NCI-H1105 (cell line): Measurements from ENCODE around the gene SPOP.

Experiments used
- DNase-seq: peaks from one replicate; lab custom pipeline; 2025; lab: John Stamatoyannopoulos, UW

Gene SPOP

DNA sequence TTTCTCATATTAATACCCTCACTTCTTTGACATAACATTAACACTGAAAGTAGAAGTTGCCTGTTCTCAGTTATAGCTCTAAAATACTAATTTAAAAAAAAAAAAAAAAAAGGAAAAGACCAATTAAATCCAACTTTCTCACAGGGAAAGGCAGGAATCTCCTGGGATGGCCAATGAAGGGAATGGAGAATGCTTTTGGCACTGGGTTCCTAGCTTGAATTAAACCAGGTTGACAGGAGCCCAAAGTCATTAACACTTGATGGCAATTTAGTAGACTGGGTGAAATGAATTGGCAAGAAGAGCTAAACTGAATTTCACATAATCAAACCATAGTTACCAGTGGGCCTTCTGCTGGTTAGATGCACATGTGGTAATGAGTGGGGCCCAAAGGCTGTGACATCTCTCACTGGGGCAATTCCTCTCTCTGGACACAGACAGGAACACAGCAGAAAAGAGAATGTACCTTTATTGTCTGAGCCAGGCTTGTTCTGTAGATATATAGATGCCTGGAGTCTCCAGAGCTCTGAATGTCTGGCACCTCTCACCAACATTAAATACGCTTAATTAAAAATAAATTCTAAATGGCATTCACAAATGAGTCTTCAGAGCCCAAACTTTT is 64.6 kb downstream of the SPOP start:
- no peak for DNase-seq

DNA sequence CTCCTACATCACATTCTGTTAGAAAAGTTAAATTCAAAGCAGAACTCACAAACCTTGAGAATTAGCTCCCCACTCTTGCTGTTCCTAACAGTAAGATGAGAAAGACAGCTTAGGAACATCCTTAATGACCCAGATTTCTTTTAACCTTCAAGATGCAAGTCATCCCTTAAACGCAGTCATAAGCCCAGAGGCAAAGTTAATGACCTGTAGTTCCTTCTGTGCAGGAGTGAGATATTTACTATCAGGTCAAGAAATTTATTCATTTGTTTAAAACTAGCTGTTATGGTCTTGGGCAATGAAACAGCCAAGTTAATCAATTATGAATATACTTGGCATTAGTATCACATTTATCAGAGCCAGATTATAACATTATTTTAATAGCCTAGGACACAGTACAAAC is 65.2 kb downstream of the SPOP start:
- no peak for DNase-seq

DNA sequence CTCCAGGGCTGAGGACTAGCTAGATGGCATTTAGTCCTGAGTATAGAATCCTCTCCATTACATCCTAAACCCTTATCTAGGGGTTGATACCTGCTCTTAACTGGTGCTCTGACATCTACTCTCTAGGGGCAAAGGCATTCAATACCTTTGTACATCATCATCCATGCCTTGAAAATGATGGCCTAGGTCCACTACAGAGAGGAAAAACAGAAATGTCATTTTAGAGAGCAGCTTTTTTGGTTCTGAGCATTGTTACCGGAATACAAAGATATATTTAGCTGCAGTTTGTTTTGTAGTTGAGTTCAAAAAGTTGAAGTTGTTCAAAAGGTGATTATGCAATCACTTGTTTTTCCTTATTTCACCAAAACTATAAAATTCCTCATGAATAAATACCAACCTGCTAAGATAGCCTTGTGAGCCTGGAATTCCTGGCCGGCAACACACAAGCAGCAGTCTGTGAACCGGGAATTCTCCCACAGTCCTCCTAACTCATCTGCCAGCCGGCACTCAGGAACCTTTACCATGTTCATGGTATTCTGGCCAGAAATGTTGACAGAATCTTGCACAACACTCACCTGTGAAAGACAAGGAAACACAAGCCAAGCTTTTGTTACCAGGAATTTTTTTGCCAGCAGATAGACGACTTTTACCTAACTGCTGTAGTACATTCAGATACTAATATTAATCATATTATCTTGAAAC is 66.9 kb downstream of the SPOP start:
- DNase-seq, result no peak

DNA sequence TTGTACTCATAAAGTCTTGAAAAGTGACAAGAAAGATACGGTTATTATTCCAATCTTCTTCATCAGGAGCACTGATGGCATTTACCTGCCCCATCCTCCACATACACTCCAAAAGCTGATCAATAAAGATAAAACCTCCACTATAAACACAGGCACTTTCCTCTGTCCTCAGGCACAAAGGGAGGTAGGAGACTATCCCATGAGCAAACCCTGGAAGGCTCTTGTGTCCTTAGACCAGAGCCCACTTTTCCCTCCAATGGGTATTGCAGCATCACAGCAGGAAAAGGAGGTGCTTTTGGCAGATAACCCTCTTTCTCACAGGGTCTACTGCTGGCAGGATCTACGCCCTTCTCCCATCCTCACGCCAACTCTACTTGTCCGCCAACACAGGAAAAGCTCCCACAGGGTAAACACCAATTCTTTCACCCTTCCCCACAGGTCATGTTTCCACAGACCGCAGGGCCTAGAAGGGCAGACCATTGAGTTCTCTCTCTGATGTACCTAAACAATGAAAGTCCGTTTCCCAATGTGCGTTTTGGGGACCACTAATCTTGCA is 73.5 kb downstream of the SPOP start:
- no peak for DNase-seq

DNA sequence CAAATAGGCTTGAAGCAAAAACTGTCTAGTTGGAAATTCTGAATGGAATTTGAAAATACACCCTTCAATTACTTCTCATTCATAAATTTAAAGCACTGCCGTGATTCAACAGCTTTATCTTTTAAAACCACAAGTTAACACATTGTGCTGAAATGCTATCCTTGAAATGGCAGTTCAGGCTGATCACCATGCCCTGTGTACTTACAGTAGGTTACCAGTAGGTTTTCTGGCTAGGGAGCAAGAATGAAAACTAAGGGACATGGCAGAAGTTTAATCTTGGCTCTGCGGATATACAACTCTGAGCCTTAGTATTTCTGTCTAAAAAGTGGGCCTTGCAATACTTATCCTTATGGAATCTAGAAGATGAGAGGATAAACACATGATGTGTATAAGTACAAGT is 74.2 kb downstream of the SPOP start:
- no peak for DNase-seq

DNA sequence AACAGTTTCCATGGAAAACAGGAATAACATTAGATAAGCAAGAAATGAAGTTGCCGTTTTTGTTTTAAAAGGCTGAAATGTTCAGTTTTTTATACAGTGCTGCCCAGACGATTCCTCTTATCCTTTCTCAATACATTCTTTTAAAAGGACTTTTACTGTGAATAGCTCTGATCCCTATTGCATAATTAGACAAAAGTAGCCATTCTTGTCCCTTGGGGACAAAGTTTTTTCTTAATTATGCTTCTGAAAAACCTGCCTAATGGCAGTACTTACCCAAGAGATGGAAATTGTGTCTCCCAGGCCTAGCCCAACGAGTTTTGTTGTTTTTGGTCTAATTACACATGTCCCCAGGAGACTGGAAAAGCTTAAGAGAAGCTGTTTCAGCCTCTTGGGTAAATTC is 74.7 kb downstream of the SPOP start:
- DNase-seq, result no peak

DNA sequence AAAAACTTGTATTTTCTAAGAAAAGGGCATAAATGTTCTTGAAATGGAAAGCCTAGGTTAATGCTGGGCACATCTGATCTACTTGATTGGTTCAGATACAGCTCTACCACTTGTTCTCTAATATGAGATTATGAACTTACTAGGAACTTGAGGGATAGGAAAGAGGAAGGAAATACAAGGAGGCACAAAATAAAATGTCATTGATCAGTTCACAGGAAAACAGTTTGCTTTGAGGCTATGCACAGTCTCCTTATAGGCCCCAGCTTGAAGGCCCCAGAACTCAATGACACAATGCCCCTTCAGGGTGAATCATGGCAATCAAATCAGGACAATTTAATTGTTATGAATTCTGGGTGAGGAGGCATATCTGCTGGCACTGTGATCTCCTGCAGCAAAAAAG is 75.1 kb downstream of the SPOP start:
- DNase-seq, result no peak

DNA sequence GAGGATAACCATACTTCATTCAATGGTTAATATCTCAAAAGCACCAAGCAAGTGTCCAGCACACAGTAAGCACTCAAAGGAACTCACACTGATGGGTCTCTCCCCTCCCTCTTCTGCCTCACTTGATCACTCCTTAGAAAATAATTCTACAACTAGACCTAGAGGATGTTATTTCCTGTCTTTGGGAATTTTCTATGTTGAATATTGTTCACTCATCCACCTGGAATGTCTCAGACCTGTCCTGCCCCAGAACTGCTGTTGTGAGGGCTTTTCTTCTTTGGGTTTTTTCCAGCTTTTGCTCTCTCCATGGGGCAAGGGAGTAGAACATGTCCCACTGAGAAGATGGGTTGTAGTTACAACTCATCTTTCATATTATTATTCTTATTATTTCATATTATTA is 76.9 kb downstream of the SPOP start:
- no peak for DNase-seq

DNA sequence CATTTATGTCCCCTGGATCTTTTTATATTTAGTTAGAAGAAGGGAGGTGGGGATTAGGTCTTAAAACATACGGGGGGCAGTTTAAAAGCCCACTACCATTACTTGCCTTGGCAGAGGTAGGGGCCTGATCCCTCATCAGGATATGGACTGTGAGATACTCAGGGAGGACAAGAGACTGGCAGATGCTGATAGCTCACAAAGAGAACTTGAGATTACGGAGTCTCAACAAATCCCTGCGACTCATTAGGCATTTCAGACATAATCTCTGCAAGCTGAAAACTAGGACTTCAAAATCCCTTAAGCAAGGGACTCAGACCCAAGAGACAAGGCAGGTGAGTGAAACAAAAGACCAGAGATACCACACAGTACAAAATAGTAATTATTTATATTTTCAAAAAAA is 79.0 kb downstream of the SPOP start:
- no peak for DNase-seq

DNA sequence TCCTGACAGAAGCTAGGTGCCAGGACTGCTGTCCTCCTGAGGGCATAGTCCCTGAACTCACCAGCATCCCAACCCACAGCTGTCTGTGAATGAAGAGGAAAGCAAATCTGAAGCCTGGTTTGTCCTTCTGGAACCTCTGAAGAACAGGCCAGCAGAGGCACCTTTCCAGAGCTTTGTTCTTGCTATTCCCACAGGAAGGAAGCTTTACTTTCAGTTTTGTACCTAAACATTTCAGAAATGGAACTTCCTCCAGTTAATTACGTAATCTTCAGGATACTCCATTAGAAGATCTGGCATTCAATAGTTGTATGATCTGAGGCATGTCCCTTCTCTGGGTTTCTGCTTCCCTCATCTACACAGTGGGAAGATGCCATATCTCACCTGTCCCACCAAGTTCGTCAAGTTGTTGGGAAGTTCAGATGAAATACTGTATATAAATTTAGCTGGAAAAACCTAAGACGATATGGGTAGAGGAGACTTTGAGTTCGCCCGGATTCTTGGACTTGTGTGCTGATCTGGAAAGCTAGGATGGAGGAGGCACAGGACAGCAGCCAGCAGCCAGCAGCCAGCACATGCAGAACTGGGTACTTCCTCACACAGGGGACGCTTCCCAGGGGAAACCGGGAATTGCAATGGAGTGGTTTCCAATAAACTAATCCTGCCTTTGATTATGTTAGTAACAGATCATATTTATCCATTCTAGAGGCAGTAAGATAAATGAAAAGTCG is 79.8 kb downstream of the SPOP start:
- no peak for DNase-seq

DNA sequence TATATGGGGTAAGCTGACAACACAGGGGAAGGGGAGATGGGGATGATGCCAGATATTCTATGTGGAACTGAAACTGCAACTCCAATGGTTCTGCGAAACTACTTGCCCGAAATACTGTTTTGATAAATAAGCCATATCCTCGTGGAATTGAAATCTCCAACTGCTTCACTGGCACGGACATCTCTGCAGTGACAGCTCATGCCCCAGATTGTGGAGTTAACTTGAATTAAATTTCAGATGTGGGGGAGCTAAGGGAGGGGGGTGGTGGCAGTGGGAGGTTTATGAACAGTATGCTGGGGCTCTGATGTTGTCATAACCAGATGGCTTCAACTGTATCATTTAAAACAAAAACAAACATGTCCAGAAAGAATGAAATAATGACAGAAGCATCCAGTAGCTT is 80.5 kb downstream of the SPOP start:
- DNase-seq, result no peak

DNA sequence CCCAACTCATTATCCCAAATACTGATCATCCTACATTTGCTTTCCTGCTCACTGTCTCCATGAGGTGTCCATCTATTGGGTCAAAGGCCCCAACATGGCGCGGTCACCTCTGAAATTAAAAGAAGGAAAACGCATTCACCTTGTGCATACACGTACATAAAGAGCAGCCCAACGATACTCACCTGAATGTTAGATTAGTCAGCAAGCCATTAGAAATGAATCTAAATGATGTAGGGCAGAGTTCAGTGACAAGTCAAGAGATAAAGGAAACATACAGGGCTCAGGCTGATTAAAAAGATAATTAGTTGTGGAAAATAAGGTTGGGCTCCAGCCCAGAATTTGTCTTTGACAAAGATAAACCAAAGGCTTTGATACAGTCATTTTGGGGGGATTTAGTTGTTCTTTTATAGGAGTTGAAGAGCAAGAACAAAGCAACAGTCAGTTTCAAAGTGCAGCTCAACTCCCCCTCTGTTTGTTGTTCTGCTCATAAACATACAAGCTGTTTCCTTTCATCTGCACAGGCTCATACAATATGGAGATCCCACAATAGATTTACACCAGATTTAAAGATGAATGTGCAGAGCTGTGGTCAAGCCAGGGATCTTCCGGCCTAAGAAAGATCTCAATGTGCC is 81.2 kb downstream of the SPOP start:
- no peak for DNase-seq

DNA sequence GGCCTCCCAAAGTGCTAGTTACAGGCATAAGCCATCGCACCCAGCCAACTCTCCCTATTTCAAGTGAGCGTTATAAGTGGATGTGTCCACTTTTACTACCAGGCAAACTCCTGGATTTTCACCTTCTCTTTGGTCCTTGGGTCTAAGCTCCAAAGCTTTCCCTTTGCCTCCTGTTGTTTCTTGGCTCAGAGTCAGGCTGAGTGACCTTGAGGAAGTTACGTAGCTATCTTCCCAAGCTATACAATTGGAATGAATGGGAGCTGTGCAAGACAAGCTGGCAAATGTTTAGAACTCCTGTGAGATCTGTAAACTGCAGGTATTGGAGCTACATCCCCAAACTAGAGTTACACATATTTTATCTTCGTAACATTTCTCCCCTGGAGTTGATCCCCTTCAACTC is 81.9 kb downstream of the SPOP start:
- DNase-seq, result no peak

DNA sequence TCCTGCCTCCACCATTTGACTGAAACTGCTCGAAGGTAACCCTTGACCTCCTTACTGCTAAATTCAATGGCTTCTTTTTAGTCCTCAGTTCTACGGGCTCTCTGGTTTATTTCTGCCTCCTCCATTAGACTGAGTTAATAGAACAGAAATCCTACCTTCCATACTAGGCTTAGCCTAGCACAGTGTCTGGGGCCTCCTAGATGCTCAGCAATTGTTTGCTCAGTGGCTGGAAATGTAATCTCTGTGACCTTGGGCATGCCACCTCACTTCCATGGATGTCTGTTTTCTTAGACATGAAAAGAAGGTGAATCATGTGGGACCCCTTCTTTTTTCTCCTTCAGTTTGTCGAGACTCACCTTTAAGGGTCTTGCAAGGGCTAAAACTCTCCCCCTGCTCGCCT is 82.6 kb downstream of the SPOP start:
- no peak for DNase-seq

DNA sequence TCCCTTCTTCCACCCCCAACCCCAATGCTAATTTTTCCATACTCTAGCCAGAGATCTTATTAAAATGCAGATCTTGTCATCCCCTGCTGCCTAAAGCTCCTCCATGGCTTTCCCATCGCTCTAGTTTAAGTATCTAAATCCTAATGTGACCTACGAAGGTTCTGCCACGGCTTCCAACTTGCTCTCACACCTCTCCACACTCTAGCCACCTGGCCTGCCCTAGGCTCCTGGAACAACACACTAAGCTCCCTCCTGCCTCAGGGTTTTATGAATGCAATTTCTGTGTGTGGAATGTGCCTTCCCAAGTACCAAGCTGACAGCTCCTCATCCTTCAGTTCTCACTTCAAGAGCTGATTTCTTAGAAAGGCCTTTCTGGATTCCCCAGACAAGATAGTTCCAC is 85.6 kb downstream of the SPOP start:
- no peak for DNase-seq

DNA sequence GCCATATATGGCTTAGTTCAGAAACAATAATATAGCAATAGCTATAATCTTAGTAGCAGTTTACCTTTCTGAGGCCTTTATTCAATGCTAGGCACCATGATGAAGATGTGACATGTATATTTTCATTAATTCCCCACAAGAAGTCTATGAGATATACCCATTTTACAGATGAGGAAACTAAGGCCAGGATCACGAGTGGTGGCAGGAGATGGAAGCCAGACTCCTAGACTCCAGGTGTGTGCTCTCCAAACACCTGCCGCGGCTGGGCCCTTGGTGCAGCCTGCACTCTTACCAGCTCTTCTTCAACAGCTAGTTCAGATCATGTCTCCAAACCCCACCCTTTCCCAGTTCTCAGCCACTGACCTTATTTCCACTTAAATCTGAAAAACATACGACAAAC is 87.0 kb downstream of the SPOP start:
- DNase-seq, result no peak

DNA sequence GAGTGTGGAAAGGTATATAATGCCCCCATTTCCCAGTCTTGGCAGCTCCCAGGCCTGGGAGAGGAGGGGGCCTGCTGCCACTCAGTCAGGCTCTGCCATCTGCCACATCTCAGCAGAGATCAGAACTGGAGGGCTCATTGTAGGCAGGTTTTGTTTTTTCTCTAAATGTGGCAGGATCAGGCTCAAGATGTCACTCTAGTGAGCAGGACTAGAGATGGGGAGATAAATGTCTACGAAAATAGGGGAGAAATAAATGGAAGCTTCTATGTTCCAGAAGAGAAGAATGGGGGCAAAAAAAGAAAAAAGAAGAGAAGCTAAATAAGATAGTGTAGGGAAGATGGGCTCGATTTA is 88.3 kb downstream of the SPOP start:
- no peak for DNase-seq

DNA sequence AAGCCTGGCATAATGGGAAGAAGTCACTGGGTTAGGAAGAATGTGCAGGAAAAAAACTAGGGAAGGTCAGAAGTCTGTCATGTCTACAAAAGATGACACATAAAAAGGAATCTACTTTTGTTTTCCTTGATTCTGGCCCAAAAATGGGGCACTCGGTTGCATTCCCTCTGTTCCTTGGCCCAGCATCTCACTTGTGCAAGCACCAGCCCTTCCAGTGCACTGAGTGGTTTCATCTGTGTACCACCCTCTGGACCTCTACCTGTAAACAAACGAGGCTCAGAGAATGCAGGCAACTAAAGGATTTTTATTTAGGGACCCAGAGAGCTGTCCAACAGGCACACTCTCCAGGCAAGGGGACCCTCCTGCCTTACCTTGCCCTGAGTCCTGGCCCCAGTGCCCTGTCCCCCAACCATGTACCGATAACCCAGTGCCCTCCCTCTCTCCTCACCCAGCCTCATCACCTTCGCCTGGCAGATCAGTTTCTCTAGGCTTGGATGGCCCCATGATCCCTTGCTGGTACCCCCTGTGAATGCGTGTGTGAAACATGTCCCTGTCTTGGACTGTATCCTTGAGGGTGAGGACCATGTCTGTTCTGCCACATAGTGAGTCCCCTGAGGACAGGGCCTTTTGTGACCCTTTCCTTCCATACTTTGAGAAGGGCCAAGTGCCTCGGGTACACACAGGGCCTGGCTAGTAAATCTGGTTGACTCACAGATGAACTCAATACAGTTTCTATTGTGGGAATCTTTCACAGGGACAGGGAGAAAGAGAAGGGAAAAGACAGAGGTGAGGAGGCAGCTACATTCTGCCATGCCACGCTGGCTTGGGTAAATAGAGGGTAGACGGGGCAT is 88.9 kb downstream of the SPOP start:
- no peak for DNase-seq

DNA sequence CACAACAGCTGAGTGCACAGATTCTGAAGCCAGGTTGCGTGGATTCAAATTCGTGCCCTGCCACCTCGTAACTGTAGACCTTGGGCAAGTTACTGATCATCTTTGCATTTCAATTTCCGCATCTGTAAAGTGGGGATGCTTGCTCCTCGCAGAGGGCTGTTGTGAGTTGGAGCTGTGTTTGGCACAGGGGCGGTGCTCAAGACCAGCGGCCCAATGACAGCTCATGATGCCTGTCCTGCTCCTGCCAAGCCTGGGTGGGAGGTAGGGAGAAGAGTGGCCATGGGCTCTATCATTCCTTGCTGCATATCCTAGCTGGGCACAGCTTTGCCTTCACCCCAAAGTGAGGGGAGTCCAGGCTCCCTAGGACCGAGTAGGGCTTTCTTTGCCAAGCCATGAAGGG is 89.6 kb downstream of the SPOP start:
- DNase-seq, result no peak

DNA sequence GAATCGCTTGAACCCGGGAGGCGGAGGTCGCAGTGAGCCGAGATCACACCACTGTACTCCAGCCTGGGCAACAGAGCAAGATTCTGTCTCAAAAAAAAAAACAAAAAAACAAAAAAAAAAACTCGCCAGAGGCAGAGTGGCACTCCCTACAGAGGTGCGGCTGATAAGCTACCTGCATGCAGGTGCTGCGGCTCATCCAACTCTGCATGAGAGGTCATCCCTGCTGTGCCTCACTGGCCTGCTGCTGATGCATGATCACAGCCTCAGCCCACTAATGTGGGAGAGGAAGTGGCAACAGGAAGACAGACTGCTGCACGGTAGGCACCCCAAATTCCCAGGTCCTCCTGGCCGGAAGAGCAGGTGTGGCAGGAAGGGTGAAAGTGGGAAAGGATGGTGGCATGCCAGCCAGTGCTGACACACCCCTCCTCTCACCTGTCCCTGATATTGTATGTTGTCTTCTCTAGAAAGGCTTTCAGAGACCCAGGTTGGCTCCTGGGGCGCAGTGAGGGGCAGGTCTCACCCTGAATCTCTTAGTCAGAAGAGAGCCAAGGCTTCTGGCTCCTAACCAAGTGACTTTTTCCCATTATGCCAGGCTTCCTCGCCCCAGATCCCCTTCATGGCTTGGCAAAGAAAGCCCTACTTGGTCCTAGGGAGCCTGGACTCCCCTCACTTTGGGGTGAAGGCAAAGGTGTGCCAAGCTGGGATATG is 90.4 kb downstream of the SPOP start:
- no peak for DNase-seq

DNA sequence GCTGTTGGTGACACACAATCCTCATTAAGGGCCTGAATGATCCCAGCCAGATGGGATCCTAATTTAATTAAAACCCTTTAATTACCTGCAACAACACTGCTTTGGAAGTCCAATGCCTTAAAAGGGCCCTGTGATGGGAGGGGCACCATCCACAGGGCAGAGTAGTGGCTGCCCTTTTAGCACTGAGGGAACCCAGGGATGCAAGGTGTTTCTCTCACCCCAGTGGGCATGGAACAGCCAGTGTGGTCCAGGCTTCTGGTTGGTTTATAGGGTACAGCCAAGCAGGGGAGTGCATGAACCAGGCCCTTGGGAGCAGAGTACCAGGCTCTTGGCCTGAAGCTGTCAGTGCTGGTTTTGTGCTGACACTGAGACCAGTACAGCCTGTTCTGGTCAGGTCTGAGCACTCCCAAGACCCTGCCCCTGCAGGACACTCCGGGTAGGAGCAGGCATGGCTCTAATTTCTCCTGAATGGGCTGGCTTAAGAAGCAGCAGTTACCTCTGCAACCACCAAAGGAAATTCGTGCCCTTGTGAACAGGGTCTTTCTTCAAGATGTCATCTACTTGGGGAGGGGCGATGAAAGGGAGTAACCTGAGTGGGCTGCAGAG is 92.4 kb downstream of the SPOP start:
- DNase-seq, result no peak
